CD14-positive monocyte (primary cell): ENCODE measurements around the gene TMEFF2. TPM values are rescaled to one million over a fixed set of nuclear protein-coding genes. Genes with fewer than 3 reads are reported as not detected.

Source experiments
- DNase-seq, 3 donors: peaks; one replicate each; pipeline ENCODE4 v3.0.0-alpha.2; 2011 to 2022
- H2AFZ ChIP-seq: 2 replicates; pipeline ENCODE4 v1.6.0; 2012; ENCODE audit warnings: mild to moderate bottlenecking, low read depth, low read length, inconsistent platforms; ENCODE audit not compliant: insufficient read depth, poor library complexity, severe bottlenecking
- H3K27ac ChIP-seq, 2 donors: 1 replicate in 1 of 2; 2 replicates in 1 of 2; pipeline ENCODE4 v1.5.1; 2012 to 2013; ENCODE audit warnings: low read length in 2 of 2, control low read depth in 1 of 2, inconsistent platforms in 1 of 2, low read depth in 1 of 2, mild to moderate bottlenecking in 1 of 2
- H3K27me3 ChIP-seq, 2 donors: one replicate each; pipeline versions ENCODE4 v1.6.0 to v1.6.1; 2011 to 2013; ENCODE audit warnings: low read length in 2 of 2; ENCODE audit not compliant: control insufficient read depth in 2 of 2, insufficient read depth in 2 of 2
- H3K36me3 ChIP-seq, 2 donors: replicated peaks in 1 of 2; 1 replicate in 1 of 2; 2 replicates in 1 of 2; pipeline versions ENCODE4 v1.5.1 to v1.6.1; 2012 to 2013; ENCODE audit warnings: low read length in 2 of 2, control low read depth in 1 of 2, inconsistent platforms in 1 of 2, mild to moderate bottlenecking in 1 of 2; ENCODE audit not compliant: insufficient read depth in 2 of 2, control insufficient read depth in 1 of 2
- H3K4me1 ChIP-seq, 2 donors: 1 replicate in 1 of 2; 2 replicates in 1 of 2; pipeline versions ENCODE4 v1.5.1 to v1.6.1; 2012 to 2013; ENCODE audit warnings: low read length in 2 of 2, control low read depth in 1 of 2, inconsistent platforms in 1 of 2, mild to moderate bottlenecking in 1 of 2, moderate library complexity in 1 of 2; ENCODE audit not compliant: insufficient read depth in 2 of 2, control insufficient read depth in 1 of 2
- H3K4me2 ChIP-seq: replicated peaks from 2 replicates; pipeline ENCODE3; 2012; ENCODE audit warnings: low read length, moderate library complexity, mild to moderate bottlenecking; ENCODE audit not compliant: poor library complexity, severe bottlenecking; ENCODE audit errors: extremely low read depth
- H3K4me3 ChIP-seq, 3 experiments: fragments of 200-600 bp in 1 of 3; sonication (generic) in 1 of 3; replicated peaks in 1 of 3; 1 replicate in 2 of 3; 2 replicates in 1 of 3; pipeline ENCODE4 v1.5.1; 2011 to 2013; ENCODE audit warnings: low read length in 3 of 3, mild to moderate bottlenecking in 3 of 3, control low read depth in 2 of 3, low read depth in 2 of 3, inconsistent platforms in 1 of 3, moderate library complexity in 1 of 3
- H3K79me2 ChIP-seq: 2 replicates; pipeline ENCODE4 v1.6.0; 2012; ENCODE audit warnings: mild to moderate bottlenecking, control low read depth, inconsistent platforms, low read length, moderate library complexity; ENCODE audit not compliant: insufficient read depth
- H3K9ac ChIP-seq: 2 replicates; pipeline ENCODE4 v1.6.0; 2017; ENCODE audit warnings: low read length, mild to moderate bottlenecking; ENCODE audit not compliant: insufficient read depth, poor library complexity, severe bottlenecking
- H3K9me3 ChIP-seq, 2 donors: replicated peaks in 1 of 2; 1 replicate in 1 of 2; 2 replicates in 1 of 2; pipeline versions ENCODE4 v1.5.1 to v1.6.1; 2012 to 2013; ENCODE audit warnings: low read length in 2 of 2, control low read depth in 1 of 2; ENCODE audit not compliant: control insufficient read depth in 1 of 2, insufficient read depth in 1 of 2
- H4K20me1 ChIP-seq: 2 replicates; pipeline ENCODE4 v1.6.0; 2012; ENCODE audit warnings: mild to moderate bottlenecking, low read length, control low read depth, moderate library complexity; ENCODE audit not compliant: insufficient read depth
- H3K27ac Mint-ChIP-seq, 7 donors: one replicate each; pipeline ENCODE4 v1.8.0; 2020; ENCODE audit warnings: mild to moderate bottlenecking in 7 of 7, mixed read lengths in 7 of 7, moderate library complexity in 6 of 7, inconsistent platforms in 2 of 7
- H3K27me3 Mint-ChIP-seq, 3 donors: one replicate each; pipeline ENCODE4 v1.8.0; 2021 to 2022; ENCODE audit warnings: low read depth in 3 of 3, mild to moderate bottlenecking in 3 of 3, mixed read lengths in 3 of 3, moderate library complexity in 3 of 3, inconsistent platforms in 1 of 3
- H3K36me3 Mint-ChIP-seq, 2 donors: one replicate each; pipeline ENCODE4 v1.8.0; 2020; ENCODE audit warnings: mixed read lengths in 2 of 2, inconsistent platforms in 1 of 2, mild to moderate bottlenecking in 1 of 2
- H3K4me1 Mint-ChIP-seq: one replicate; pipeline ENCODE4 v1.8.0; 2020; ENCODE audit warnings: mild to moderate bottlenecking, mixed read lengths
- H3K4me3 Mint-ChIP-seq, 2 donors: one replicate each; pipeline ENCODE4 v1.8.0; 2020; ENCODE audit warnings: mild to moderate bottlenecking in 2 of 2, mixed read lengths in 2 of 2, moderate library complexity in 1 of 2
- H3K9me3 Mint-ChIP-seq, 7 donors: one replicate each; pipeline ENCODE4 v1.8.0; 2020 to 2022; ENCODE audit warnings: mixed read lengths in 7 of 7, mild to moderate bottlenecking in 6 of 7, moderate library complexity in 6 of 7, inconsistent platforms in 2 of 7
- WGBS: methylation state at CpG from one replicate; pipeline ENCODE4 v1.1.5; 2013; ENCODE audit warnings: missing lambda C conversion rate; ENCODE audit not compliant: insufficient coverage; 5-methylcytosine and 5-hydroxymethylcytosine counted together
- intact Hi-C, 2 donors: fragments of 100-400 bp; cut with micrococcal nuclease; formaldehyde crosslinking; loops; one replicate each; pipeline versions ENCODE4 v1.15.0 to v1.15.1; 2023
- polyA plus RNA-seq, 3 donors: library from polyadenylated mRNA; depleted of rRNA in 1 of 3; unstranded in 2 of 3; stranded (reverse) in 1 of 3; fragments of 300-500 nt in 2 of 3; fragments of >200 nt in 1 of 3; fragmentation: Illumina TruSeq in 2 of 3; gene quantifications; 1 replicate in 2 of 3; 2 replicates in 1 of 3; pipeline ENCODE4 v1.2.3, GENCODE V29; 2012 to 2021
- TF ChIP-seq, protein P1 (sequence below): fragments of 200-600 bp; IDR thresholded peaks from one replicate; pipeline ENCODE4 v1.8.0; 2022; ENCODE audit warnings: antibody characterized with exemption, mild to moderate bottlenecking

TMEFF2 gene
- polyA plus RNA-seq, 3 donors = not detected

DNA sequence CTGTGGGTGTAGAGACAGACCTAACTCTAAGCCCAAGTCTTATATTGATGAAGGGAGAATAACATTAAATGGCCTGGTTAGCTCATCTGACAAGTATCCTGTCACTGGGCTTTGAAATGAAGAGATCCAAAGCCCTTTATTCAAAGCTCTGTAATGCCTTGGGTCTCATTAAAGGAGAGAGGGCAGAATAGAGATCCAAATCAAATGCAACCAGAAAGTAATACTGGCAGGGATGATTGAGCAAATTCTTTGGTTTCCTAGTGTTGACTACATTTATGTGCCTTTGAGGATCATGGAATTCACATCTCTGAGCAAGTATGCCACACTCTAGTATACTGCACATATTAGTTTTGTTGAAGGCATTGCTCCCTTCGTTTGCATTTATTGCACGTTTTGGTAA, 200.0 kb downstream of the TMEFF2 start:
- no peak overlapping the region for H3K4me2 ChIP-seq
- intact Hi-C loops = no loop called here
- Mint-ChIP-seq H3K4me3 (no peak overlapping the region), H3K36me3 (no peaks in the 10 kb centered on the region), H3K4me1 (no peaks in the 10 kb centered on the region), H3K27ac (no peak overlapping the region), H3K27me3 (peaks cover 0 to 2% (median 0%) of the 10 kb centered on the region in 3 donors), H3K9me3 (no peaks in the 10 kb centered on the region)
- H3K4me1 ChIP-seq = no peaks in the 10 kb centered on the region
- no peak overlapping the region for H3K27ac ChIP-seq
- H3K36me3 ChIP-seq = no peaks in the 10 kb centered on the region
- no peak for DNase-seq
- H4K20me1 ChIP-seq = no peaks in the 10 kb centered on the region
- H3K9me3 ChIP-seq = no peaks in the 10 kb centered on the region
- no peak overlapping the region for H3K9ac ChIP-seq
- no CpG with 5 or more reads among the region's 2 CpGs for WGBS
- TF ChIP-seq, protein P1, sequence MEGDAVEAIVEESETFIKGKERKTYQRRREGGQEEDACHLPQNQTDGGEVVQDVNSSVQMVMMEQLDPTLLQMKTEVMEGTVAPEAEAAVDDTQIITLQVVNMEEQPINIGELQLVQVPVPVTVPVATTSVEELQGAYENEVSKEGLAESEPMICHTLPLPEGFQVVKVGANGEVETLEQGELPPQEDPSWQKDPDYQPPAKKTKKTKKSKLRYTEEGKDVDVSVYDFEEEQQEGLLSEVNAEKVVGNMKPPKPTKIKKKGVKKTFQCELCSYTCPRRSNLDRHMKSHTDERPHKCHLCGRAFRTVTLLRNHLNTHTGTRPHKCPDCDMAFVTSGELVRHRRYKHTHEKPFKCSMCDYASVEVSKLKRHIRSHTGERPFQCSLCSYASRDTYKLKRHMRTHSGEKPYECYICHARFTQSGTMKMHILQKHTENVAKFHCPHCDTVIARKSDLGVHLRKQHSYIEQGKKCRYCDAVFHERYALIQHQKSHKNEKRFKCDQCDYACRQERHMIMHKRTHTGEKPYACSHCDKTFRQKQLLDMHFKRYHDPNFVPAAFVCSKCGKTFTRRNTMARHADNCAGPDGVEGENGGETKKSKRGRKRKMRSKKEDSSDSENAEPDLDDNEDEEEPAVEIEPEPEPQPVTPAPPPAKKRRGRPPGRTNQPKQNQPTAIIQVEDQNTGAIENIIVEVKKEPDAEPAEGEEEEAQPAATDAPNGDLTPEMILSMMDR = no peak
- no peaks in the 10 kb centered on the region for H3K79me2 ChIP-seq
- no peak overlapping the region for H3K4me3 ChIP-seq
- H2AFZ ChIP-seq = no peak overlapping the region
- no peaks in the 10 kb centered on the region for H3K27me3 ChIP-seq

DNA sequence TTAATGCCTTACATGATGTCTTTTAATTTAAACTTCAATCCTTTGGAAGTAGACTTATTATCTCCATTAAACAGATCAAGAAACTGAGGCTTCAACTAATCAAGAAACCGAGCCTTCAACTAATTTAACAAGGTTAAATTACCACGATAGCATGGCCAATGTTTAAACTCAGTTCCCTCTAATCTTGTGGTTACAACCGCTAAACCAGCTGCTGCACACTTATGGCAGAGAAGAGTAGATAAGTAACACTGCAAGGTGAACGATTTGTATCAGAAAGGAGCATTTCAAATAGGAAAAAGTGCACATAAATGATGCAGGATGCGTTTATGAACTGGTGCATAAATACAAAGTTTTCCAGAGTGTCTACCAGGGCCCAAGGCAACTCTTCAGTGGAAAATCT, 203.3 kb downstream of the TMEFF2 start:
- Mint-ChIP-seq H3K4me3 (no peak overlapping the region), H3K27ac (no peak overlapping the region), H3K27me3 (peaks cover 0 to 2% (median 0%) of the 10 kb centered on the region in 3 donors), H3K36me3 (no peaks in the 10 kb centered on the region), H3K4me1 (no peaks in the 10 kb centered on the region), H3K9me3 (peaks cover 0 to 3% (median 0%) of the 10 kb centered on the region in 7 donors)
- H4K20me1 ChIP-seq = no peaks in the 10 kb centered on the region
- H2AFZ ChIP-seq = no peak overlapping the region
- H3K27ac ChIP-seq = no peak overlapping the region
- H3K4me3 ChIP-seq = no peak overlapping the region
- TF ChIP-seq, protein P1 = no peak
- no peak overlapping the region for H3K4me2 ChIP-seq
- H3K9me3 ChIP-seq = no peaks in the 10 kb centered on the region
- no CpG with 5 or more reads among the region's 5 CpGs for WGBS
- DNase-seq = no peak
- no peaks in the 10 kb centered on the region for H3K4me1 ChIP-seq
- no peaks in the 10 kb centered on the region for H3K27me3 ChIP-seq
- H3K36me3 ChIP-seq = no peaks in the 10 kb centered on the region
- no peaks in the 10 kb centered on the region for H3K79me2 ChIP-seq
- intact Hi-C loops = no loop called here
- no peak overlapping the region for H3K9ac ChIP-seq
